GM18870 (cell line): ENCODE measurements around the gene PCED1B.
"Not testable (repeated sequence)": the region's sequence is repeated elsewhere in the genome, so short reads cannot be mapped to it uniquely, and the experiment has no call there.

Source experiments
- ATAC-seq: cut with Tn5 transposase; IDR thresholded peaks from one replicate; pipeline ENCODE4 v1.9.1; 2021; ENCODE audit warnings: moderate library complexity; ENCODE audit not compliant: unreplicated experiment

PCED1B gene

DNA sequence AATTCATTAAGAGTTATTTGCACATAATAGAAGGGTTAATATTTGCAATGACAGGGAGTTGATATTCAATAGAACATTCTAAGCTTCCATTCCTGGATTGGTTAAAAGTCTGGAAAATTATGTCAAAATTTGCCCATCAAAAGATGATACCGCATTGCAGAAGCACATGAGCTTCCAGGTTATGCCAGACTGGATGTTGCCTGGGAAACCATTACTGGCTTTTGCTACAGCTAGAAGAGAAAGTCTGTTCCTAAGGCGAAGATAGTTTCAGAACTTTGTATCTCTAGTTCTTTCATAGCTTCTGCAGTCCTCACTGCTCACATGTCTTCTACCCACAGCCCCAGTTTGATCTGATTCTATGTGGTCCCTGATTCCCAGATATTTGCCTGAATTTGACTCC lies 122.8 kb downstream of the PCED1B start:
- no peak for ATAC-seq

DNA sequence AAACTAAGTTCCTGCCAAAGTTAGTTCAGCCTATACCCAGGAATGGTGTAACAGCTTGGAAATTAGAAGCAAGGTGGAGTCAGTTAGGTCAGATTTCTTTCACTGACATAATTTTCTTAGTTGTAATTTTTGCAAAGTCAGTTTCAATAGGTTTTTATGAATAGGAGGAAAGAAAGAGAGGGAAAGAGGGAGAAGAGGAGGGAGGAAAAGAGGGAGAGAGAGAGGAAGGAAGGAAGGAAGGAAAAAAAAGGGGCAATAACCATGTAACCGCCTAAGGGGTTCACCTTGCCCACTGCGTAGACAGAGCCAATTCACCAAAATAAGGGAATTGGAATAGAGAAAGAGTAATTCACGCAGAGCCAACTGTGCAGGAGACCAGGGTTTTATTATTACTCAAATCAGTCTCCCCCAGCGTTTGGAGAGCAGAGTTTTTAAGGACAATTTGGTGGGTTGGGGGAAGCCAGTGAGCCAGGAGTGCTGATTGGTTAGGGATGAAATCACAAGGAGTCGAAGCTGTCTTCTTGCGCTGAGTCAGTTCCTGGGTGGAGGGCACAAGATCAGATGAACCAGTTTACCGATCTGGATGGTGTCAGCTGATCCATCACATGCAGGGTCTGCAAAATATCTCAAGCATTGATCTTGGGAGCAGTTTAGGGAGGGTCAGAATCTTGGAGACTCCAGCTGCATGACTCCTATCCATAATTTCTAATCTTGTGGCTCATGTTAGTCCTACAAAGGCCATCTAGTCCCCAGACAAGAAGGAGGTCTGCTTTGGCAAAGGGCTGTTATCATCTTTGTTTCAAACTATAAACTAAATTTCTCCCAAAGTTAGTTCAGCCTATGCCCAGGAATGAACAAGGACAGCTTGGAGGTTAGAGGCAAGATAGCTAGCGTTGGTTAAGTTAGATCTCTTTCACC lies 126.4 kb downstream of the PCED1B start:
- ATAC-seq: no peak

DNA sequence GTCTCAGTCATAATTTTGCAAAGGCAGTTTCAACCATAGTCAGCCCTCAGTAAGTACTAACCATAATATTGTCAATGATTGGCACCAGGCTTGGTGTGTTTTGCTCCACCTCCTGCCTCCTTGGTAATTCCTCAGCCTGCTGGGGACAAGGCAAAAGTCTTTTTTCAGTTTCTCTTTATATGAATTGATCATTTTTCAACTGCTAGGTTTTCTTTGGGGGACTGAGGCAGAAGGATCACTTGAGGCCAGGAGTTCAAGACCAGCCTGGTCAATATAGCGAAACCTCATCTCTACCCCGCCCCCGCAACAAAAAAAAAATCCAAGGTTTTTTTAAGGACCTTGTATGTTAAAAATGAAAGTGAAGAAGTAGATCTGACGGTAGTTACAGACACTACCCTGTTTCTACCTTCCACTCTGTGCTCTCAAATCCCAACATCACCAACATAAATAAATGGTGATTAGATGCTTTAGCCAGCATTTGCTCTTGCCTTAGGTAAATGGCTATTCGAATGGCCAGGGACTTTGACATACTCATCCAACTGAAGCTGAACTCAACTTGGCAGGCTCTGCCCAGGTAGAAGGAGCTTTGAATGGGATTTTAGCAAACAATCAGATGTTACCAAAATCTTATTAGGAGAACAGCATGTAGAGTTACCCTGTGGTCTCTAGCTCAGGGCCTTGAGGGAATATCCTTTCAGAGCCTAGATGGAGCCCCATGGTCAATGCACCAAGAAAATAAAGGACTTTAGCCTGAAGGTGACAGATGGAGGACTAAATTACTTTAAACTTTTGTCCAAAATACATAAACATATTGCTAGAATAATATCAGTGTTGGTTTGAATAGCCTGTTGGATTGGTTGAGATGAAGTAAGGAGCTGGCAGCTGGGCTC lies 127.3 kb downstream of the PCED1B start:
- no peak for ATAC-seq

- peak; percentile 69 for ATAC-seq
Observed at GRCh38 chr12:47207340-47207717, 127.9 kb downstream of the PCED1B start.

GRCh38 chr12:47207829-47208248 lies 128.4 kb downstream of the PCED1B start:
- peak; percentile 74 for ATAC-seq

DNA sequence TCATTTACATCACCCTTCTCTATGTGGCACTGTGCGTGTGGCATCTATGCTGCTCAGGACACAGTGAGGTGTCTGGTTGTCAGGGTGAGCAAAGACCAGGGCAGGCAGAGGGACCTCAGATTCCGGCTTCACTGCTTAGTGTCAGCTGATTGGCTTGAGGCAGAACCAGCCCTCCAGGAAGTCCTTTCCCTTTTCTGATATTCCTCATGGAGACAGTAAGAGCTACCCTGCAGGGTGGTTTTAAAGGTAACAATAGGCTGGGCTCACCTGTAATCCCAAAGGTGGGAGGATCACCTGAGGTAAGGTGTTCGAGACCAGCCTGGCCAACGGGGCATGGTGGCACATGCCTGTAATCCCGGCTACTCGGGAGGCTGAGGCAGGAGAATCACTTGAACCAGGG lies 129.6 kb downstream of the PCED1B start:
- ATAC-seq: no peak

DNA sequence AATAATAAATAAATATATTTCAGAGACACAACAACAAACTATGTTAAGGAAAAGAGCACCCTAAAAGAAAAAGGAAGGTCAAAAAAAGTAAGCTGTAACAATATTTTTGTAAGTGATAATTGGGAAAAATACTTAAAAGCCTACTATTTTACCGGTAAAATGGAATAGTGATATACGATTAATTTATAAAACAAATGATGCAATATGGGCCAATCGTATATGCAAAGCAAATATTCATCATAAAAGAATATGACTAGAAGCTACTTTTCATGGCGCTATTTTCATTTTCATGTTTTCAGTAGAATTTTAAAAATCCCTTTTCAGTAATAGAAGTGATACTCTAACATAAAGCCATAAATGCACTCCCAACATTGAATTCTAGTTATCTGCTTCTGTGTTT lies 131.4 kb downstream of the PCED1B start:
- no peak for ATAC-seq

DNA sequence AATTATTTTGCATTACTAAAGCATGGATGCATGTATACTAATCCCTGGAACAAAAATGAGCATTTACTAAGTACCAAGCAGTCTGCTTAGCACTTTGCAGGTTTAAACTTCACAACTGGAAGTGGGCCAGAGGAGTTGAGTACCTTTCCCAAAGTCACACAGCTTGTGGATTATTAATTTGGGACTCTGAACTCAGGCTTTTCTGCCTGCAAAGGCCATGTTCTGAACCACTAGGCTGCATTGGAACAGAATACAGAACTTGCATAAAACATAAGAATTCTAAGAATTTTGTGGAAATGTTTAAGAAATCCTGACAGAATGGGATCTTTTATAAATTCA lies 133.2 kb downstream of the PCED1B start:
- ATAC-seq: no peak

- ATAC-seq: no peak
Observed at GRCh38 chr12:47213396-47213795, 134.0 kb downstream of the PCED1B start.

DNA sequence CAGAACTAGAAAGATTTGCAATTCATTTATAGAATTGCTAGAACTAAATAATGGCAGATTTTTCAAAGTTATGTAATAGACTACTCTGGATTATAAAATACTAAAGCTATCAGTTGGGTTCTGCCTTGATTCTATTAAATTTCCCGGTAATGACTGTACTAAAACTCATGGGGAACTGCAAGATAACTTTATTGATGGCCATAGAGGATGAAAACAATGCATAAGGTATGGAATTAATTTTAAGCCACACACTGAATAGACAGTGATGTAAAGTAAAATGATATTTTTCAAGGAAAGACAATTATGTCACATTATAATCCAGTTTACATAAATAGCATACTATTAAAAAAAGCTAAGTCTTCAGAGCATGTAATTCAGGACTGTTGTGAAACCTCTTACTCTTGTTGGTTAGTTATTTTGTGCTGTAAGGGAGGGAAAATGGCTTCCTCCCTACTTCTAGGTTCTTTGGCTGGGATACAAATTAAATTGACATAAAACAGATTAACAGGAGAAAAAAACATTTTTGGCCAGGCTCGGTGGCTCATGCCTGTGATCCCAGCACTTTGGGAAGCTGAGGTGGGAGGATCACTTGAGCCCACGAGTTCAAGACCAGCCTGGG lies 134.7 kb downstream of the PCED1B start:
- no peak for ATAC-seq

DNA sequence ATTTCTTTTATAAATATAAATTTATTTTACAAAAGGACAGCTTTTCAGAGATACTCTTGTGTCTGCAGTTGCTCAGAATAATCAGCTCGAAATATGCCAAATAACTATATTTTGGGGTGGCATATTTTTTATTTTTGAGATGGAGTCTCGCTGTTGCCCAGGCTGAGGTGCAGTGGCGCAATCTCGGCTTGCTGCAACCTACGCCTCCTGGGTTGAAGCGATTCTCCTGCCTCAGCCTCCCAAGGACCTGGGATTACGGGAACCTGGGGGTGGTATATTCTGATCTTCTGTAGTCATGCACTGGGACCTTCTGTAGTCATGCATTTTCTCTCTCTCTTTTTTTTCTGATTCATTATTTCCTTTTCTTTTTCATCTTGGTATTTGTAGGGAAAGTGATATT lies 135.3 kb downstream of the PCED1B start:
- no peak for ATAC-seq

- ATAC-seq: peak; percentile 61
Observed at GRCh38 chr12:47216150-47216677, 136.8 kb downstream of the PCED1B start.

GRCh38 chr12:47217595-47217869 lies 138.1 kb downstream of the PCED1B start:
- ATAC-seq: not testable (repeated sequence)

- no peak for ATAC-seq
Observed at GRCh38 chr12:47218191-47218654, 138.8 kb downstream of the PCED1B start.

DNA sequence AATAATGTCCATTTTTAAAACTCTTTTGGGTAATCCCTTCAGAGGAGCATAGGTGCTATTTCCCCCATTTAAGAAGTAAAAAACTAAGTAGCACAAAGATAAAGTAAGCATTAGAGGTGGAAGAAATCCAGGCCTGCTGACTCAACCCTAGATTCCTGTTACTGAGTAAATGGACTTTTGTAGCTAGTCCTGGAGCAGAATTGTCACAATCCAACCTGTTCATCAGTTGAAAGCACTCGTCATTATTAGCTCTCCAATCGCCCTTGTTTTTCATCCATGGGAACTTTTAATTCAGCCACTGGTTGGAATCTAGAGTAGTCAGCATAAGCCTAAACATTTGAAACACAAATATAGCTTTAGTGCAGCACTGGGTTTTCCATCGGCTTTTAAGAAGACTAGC lies 139.8 kb downstream of the PCED1B start:
- ATAC-seq: no peak

DNA sequence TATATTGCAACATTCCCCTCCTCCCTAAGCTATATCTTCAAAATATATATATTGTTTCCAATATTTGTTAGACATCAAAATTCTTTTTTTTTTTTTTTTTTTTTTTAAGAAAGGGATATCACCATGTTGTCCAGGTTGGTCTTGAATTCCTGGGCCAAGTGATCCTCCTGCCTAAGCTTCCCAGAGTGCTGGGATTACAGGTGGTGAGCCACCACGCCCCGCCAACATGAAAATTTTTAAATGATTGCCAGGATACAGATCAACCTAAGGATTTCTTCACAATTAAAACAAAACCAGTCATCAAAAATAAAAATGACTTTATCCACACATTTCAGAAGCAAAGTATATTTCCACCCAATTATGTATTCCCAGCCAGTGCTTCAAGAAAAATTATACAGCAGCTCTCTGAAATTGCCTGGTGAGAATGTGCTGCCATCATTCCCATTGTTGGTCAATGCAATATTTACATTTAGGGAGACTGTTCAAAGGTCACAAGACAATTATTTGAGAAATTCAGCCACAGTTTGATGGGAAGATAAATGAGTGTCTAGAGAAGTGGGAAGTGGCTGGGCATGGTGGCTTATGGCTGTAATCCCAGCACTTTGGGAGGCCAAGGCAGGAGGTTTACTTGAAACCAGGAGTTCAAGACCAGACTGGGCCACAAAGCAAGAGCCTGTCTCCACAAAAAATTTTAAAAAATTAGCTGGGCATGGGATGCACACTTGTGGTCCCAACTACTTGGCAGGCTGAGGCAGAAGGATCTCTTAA lies 142.0 kb downstream of the PCED1B start:
- no peak for ATAC-seq

- ATAC-seq: no peak
Observed at GRCh38 chr12:47222520-47223030, 143.2 kb downstream of the PCED1B start.

GRCh38 chr12:47223031-47223847 lies 143.8 kb downstream of the PCED1B start:
- no peak for ATAC-seq

GRCh38 chr12:47223848-47224213 lies 144.4 kb downstream of the PCED1B start:
- no peak for ATAC-seq
